Measurements from ENCODE around the gene CUBN. TPM values are rescaled to one million over a fixed set of nuclear protein-coding genes. Genes with fewer than 3 reads are reported as not detected.

Gene CUBN
- total RNA-seq, 2 experiments from 2014 or later = 7.9 to 9.2 TPM

DNA sequence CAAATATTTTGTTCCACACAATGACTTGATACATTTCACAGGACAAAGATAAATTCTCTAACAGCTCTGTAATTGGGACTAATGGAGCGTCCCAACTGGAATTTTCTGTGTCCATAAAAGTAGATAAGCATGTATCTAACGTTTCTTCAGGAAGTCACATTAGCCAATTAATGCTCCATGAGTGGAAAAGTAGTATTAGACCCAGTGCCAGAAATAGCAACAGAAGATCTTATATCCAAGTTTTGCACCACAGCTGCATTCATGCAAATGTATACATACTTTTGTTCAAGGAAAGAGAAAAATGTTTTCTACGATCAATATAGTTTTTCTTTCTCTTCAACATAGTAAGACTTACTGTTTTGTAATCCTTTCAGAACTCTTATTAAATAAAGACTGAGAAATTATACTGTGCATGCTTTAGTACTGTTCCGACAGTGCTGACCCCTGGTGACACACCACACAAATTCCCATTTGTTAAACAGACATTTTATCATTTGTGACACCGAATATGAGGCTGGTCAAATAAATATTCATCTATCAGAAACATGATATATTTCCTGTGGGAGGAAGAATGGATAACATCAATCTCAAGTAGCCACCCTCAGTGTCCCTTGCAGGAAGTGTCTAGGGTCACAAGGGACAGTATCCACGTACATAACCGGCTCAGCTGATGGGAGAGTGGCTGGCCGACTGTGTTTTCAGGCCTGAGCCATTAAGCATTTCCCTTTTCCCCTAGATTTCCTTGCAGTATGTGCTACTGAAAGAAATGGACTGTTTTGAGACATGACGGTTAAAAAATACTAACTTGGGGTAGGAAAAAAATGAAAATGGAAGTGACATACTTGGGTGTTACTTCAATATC lies 210.3 kb downstream of the CUBN start:
- Mint-ChIP-seq H3K4me1 (ENCODE audit: low read depth) (no peaks in the 10 kb centered on the region), H3K27me3 (no peaks in the 10 kb centered on the region), H3K36me3 (ENCODE audit: low read depth) (peaks cover 25% of the 10 kb centered on the region), H3K27ac (no peak overlapping the region), H3K9me3 (no peaks in the 10 kb centered on the region), H3K4me3 (no peak overlapping the region)
- POLR2A ChIA-PET = no interaction called here
- Histone ChIP-seq H3K27ac (ENCODE audit: low read depth in 1 of 2, low read length in 2 of 2) (no peak overlapping the region), H3K4me1 (ENCODE audit: insufficient read depth, low read length) (no peaks in the 10 kb centered on the region), H3K27me3 (ENCODE audit: control insufficient read depth in 1 of 2, insufficient read depth in 2 of 2, low read length in 2 of 2) (no peaks in the 10 kb centered on the region), H3K4me3 (ENCODE audit: low read length) (no peak overlapping the region), H3K36me3 (ENCODE audit: insufficient read depth, low read length) (peaks cover 3% of the 10 kb centered on the region), H3K9me3 (ENCODE audit: control insufficient read depth in 1 of 2, insufficient read depth in 1 of 2, low read length in 2 of 2) (no peaks in the 10 kb centered on the region)
- CTCF ChIA-PET = no interaction called here
- no peak for ATAC-seq (ENCODE audit: poor library complexity)
- no peak for DNase-seq
- intact Hi-C loops (cut with DNase I, micrococcal nuclease) = loop anchor here in 1 of 2 experiments (5.0 kb wide), 1 partner anchor 313 kb away; no protein-coding TSS in a partner anchor
- TF ChIP-seq, protein P1, sequence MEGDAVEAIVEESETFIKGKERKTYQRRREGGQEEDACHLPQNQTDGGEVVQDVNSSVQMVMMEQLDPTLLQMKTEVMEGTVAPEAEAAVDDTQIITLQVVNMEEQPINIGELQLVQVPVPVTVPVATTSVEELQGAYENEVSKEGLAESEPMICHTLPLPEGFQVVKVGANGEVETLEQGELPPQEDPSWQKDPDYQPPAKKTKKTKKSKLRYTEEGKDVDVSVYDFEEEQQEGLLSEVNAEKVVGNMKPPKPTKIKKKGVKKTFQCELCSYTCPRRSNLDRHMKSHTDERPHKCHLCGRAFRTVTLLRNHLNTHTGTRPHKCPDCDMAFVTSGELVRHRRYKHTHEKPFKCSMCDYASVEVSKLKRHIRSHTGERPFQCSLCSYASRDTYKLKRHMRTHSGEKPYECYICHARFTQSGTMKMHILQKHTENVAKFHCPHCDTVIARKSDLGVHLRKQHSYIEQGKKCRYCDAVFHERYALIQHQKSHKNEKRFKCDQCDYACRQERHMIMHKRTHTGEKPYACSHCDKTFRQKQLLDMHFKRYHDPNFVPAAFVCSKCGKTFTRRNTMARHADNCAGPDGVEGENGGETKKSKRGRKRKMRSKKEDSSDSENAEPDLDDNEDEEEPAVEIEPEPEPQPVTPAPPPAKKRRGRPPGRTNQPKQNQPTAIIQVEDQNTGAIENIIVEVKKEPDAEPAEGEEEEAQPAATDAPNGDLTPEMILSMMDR (IDR thresholded peaks at IDR 0.05) = no peak

DNA sequence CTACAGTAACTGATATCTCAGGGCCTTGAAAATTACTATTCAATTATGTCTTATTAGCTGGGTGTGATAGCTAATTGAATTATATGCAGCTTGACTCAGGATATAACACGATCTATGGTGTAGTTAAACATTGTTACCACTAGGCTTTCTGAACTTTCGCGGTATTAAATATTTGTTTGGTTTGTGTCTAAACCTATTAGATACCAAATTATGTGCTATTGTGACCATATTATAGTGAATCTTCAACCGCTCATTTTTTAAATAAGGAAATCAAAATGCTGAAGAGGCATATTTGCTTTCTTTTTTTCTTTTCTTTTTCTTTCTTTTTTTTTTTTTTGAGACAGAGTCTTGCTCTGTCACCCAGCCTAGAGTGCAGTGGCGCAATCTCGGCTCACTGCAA lies 213.1 kb downstream of the CUBN start:
- H3K4me1 ChIP-seq (ENCODE audit: insufficient read depth, low read length) = no peaks in the 10 kb centered on the region
- H3K9me3 Mint-ChIP-seq = no peaks in the 10 kb centered on the region
- peaks cover 43% of the 10 kb centered on the region for H3K36me3 Mint-ChIP-seq (ENCODE audit: low read depth)
- intact Hi-C loops (cut with DNase I, micrococcal nuclease) = loop anchor here in 1 of 2 experiments (5.0 kb wide), 1 partner anchor 316 kb away; no protein-coding TSS in a partner anchor
- ChIA-PET POLR2A (no interaction called here), CTCF (interaction anchor here (1.1 kb wide), 1 partner anchor 18 kb away, joined by 3 read pairs; no protein-coding TSS in a partner anchor)
- no peaks in the 10 kb centered on the region for H3K4me1 Mint-ChIP-seq (ENCODE audit: low read depth)
- H3K27me3 ChIP-seq (ENCODE audit: control insufficient read depth in 1 of 2, insufficient read depth in 2 of 2, low read length in 2 of 2) = no peaks in the 10 kb centered on the region
- H3K36me3 ChIP-seq (ENCODE audit: insufficient read depth, low read length) = peaks cover 3% of the 10 kb centered on the region
- TF ChIP-seq, protein P1 (IDR thresholded peaks at IDR 0.05) = no peak
- H3K4me3 ChIP-seq (ENCODE audit: low read length) = no peak overlapping the region
- no peak overlapping the region for H3K27ac ChIP-seq (ENCODE audit: low read depth in 1 of 2, low read length in 2 of 2)
- H3K27ac Mint-ChIP-seq = no peak overlapping the region
- no peak for ATAC-seq (ENCODE audit: poor library complexity)
- no peak for DNase-seq
- H3K27me3 Mint-ChIP-seq = no peaks in the 10 kb centered on the region
- H3K4me3 Mint-ChIP-seq = no peak overlapping the region
- no peaks in the 10 kb centered on the region for H3K9me3 ChIP-seq (ENCODE audit: control insufficient read depth in 1 of 2, insufficient read depth in 1 of 2, low read length in 2 of 2)

DNA sequence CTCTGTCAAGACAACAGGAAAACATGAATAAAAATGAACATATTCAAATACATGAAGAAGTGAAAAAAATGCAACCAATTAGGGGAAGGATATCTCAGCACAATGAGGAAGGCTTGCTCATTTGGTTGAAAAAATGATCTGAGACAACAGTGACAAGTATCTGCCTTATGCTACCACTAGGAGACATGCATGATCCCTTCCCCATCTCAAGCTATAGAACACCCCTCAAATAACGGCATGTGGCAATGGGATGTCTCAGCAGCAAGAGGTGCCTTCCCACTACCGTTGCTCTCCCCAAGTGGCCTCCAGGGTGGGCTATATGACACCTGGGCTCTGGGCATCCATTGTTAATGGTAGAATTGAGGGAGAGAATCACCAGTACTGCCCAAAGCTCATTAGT lies 214.3 kb downstream of the CUBN start:
- Histone ChIP-seq H3K36me3 (ENCODE audit: insufficient read depth, low read length) (peaks cover 3% of the 10 kb centered on the region), H3K4me3 (ENCODE audit: low read length) (no peak overlapping the region), H3K9me3 (ENCODE audit: control insufficient read depth in 1 of 2, insufficient read depth in 1 of 2, low read length in 2 of 2) (no peaks in the 10 kb centered on the region), H3K27me3 (ENCODE audit: control insufficient read depth in 1 of 2, insufficient read depth in 2 of 2, low read length in 2 of 2) (no peaks in the 10 kb centered on the region), H3K4me1 (ENCODE audit: insufficient read depth, low read length) (no peaks in the 10 kb centered on the region), H3K27ac (ENCODE audit: low read depth in 1 of 2, low read length in 2 of 2) (no peak overlapping the region)
- Mint-ChIP-seq H3K27me3 (no peaks in the 10 kb centered on the region), H3K9me3 (no peaks in the 10 kb centered on the region), H3K4me3 (no peak overlapping the region), H3K36me3 (ENCODE audit: low read depth) (peaks cover 43% of the 10 kb centered on the region), H3K4me1 (ENCODE audit: low read depth) (no peaks in the 10 kb centered on the region), H3K27ac (no peak overlapping the region)
- DNase-seq (peak in 3 of 14 experiments; percentile 14 to 38 (median 28)), ATAC-seq (ENCODE audit: poor library complexity) (peak; percentile 41)
- POLR2A ChIA-PET = no interaction called here
- intact Hi-C loops (cut with DNase I, micrococcal nuclease) = loop anchor here in 1 of 2 experiments (5.0 kb wide), 1 partner anchor 317 kb away; no protein-coding TSS in a partner anchor
- CTCF ChIA-PET = interaction anchor here (1.0 kb wide), 1 partner anchor 340 kb away, joined by 3 read pairs; no protein-coding TSS in a partner anchor
- TF ChIP-seq, protein P1 (IDR thresholded peaks at IDR 0.05) = no peak

Measured in CD4-positive, alpha-beta T cell (primary cell).